B cell (primary cell): ENCODE data around the gene RPL22. TPM values are rescaled to one million over a fixed set of nuclear protein-coding genes. Genes with fewer than 3 reads are reported as not detected.

Experiments
- ATAC-seq: fragments of 200-7000 bp; cut with Tn5 transposase; one replicate; pipeline ENCODE4 v1.10.0; 2021; ENCODE audit warnings: low read depth, mild to moderate bottlenecking, moderate number of reproducible peaks, moderate library complexity
- CTCF ChIA-PET: fragments of 350-600 bp; sonication (Branson Sonifier 250); formaldehyde crosslinking; loops from one replicate; lab custom pipeline; 2021; ENCODE audit warnings: antibody characterized with exemption, inconsistent platforms; lab: Charles Lee
- POLR2A ChIA-PET: fragments of 350-600 bp; sonication (Branson Sonifier 250); formaldehyde crosslinking; loops from one replicate; lab custom pipeline; 2021; ENCODE audit warnings: antibody characterized with exemption; lab: Charles Lee
- DNase-seq: peaks from one replicate; pipeline ENCODE4 v3.0.0; 2013
- H2AFZ ChIP-seq: 2 replicates; pipeline ENCODE4 v1.6.1; 2012; ENCODE audit warnings: mild to moderate bottlenecking, low read depth, low read length; ENCODE audit not compliant: insufficient read depth, poor library complexity, severe bottlenecking
- H3K27ac ChIP-seq, 2 donors: 1 replicate in 1 of 2; 2 replicates in 1 of 2; pipeline ENCODE4 v1.5.1; 2012 to 2013; ENCODE audit warnings: low read length in 2 of 2, mild to moderate bottlenecking in 2 of 2, moderate library complexity in 1 of 2
- H3K27me3 ChIP-seq, 4 experiments: fragments of 200-600 bp in 1 of 4; sonication (generic) in 1 of 4; replicated peaks in 1 of 4; 1 replicate in 2 of 4; 2 replicates in 2 of 4; pipeline versions ENCODE4 v1.6.1 to v1.7.0; 2013 to 2016; ENCODE audit warnings: low read length in 3 of 4, mild to moderate bottlenecking in 2 of 4, mixed read lengths in 1 of 4, moderate library complexity in 1 of 4; ENCODE audit not compliant: insufficient read depth in 4 of 4, control insufficient read depth in 3 of 4; ENCODE audit errors: control extremely low read depth in 1 of 4
- H3K36me3 ChIP-seq, 2 experiments: replicated peaks in 1 of 2; 1 replicate in 1 of 2; 2 replicates in 1 of 2; pipeline versions ENCODE4 v1.6.1 to v1.7.1; 2013; ENCODE audit warnings: low read length in 1 of 2; ENCODE audit not compliant: insufficient read depth in 2 of 2, control insufficient read depth in 1 of 2; ENCODE audit errors: control extremely low read depth in 1 of 2, extremely low read depth in 1 of 2
- H3K4me1 ChIP-seq, 2 donors: fragments of 200-600 bp in 1 of 2; sonication (generic) in 1 of 2; 1 replicate in 1 of 2; 2 replicates in 1 of 2; pipeline versions ENCODE4 v1.5.1 to v1.6.1; 2013 to 2017; ENCODE audit warnings: low read length in 2 of 2; ENCODE audit not compliant: control insufficient read depth in 2 of 2, insufficient read depth in 2 of 2
- H3K4me2 ChIP-seq: replicated peaks from 2 replicates; pipeline ENCODE3; 2012; ENCODE audit warnings: mild to moderate bottlenecking, low read depth, low read length; ENCODE audit not compliant: poor library complexity, severe bottlenecking
- H3K4me3 ChIP-seq, 5 experiments: fragments of 200-600 bp in 1 of 5; sonication (generic) in 1 of 5; 1 replicate in 3 of 5; 2 replicates in 2 of 5; pipeline versions ENCODE4 v1.5.1 to v1.7.0; 2011 to 2016; ENCODE audit warnings: low read length in 4 of 5, mild to moderate bottlenecking in 4 of 5, low read depth in 2 of 5, control low read depth in 1 of 5, moderate library complexity in 1 of 5; ENCODE audit not compliant: insufficient read depth in 1 of 5; ENCODE audit errors: control extremely low read depth in 1 of 5, extremely low read depth in 1 of 5
- H3K79me2 ChIP-seq: fragments of 200-600 bp; sonication (generic); one replicate; pipeline ENCODE4 v1.6.0; 2016; ENCODE audit warnings: low read length; ENCODE audit not compliant: control insufficient read depth, insufficient read depth
- H3K9ac ChIP-seq: fragments of 200-600 bp; sonication (generic); 2 replicates; pipeline ENCODE4 v1.6.1; 2017; ENCODE audit warnings: mild to moderate bottlenecking, low read length, moderate library complexity
- H3K9me3 ChIP-seq, 3 donors: one replicate each; pipeline versions ENCODE4 v1.6.1 to v1.7.1; 2013; ENCODE audit warnings: low read length in 2 of 3; ENCODE audit not compliant: control insufficient read depth in 2 of 3, insufficient read depth in 1 of 3; ENCODE audit errors: control extremely low read depth in 1 of 3
- H4K20me1 ChIP-seq: 2 replicates; pipeline ENCODE4 v1.6.0; 2012; ENCODE audit warnings: mild to moderate bottlenecking, low read length; ENCODE audit not compliant: insufficient read depth, control insufficient read depth, poor library complexity, severe bottlenecking
- H3K27ac Mint-ChIP-seq: one replicate; pipeline ENCODE4 v1.8.0; 2021; ENCODE audit warnings: mixed read lengths
- H3K27me3 Mint-ChIP-seq: one replicate; pipeline ENCODE4 v1.8.0; 2021; ENCODE audit warnings: mixed read lengths
- H3K4me1 Mint-ChIP-seq: one replicate; pipeline ENCODE4 v1.8.0; 2021; ENCODE audit warnings: mixed read lengths
- H3K4me3 Mint-ChIP-seq: one replicate; pipeline ENCODE4 v1.8.0; 2021; ENCODE audit warnings: mixed read lengths
- H3K9me3 Mint-ChIP-seq: one replicate; pipeline ENCODE4 v1.8.0; 2022; ENCODE audit warnings: mixed read lengths; ENCODE audit not compliant: insufficient read depth
- EZH2 ChIP-seq: IDR thresholded peaks from 2 replicates; pipeline ENCODE4 v1.6.1; 2012; ENCODE audit warnings: borderline replicate concordance, low read depth, mild to moderate bottlenecking, moderate library complexity, low read length; ENCODE audit not compliant: insufficient read depth, poor library complexity, severe bottlenecking
- WGBS: methylation state at CpG from one replicate; pipeline ENCODE4 v1.1.5; 2013; ENCODE audit warnings: missing lambda C conversion rate; ENCODE audit not compliant: insufficient coverage; 5-methylcytosine and 5-hydroxymethylcytosine counted together
- intact Hi-C: fragments of 100-400 bp; cut with micrococcal nuclease; formaldehyde crosslinking; loops from one replicate; pipeline ENCODE4 v1.10.0; 2022
- polyA plus RNA-seq: library from polyadenylated mRNA; depleted of rRNA; stranded (reverse); fragments of >200 nt; gene quantifications from 2 replicates; pipeline ENCODE4 v1.2.3, GENCODE V29; 2012
- total RNA-seq, 2 donors: library from RNA; stranded (reverse); fragments of 120-200 nt in 1 of 2; gene quantifications; 1 replicate in 1 of 2; 2 replicates in 1 of 2; pipeline versions ENCODE4 v1.2.3 to v1.2.4, GENCODE V29; 2013 to 2022
- TF ChIP-seq, protein P1 (sequence below): fragments of 200-600 bp; IDR thresholded peaks from one replicate; pipeline ENCODE4 v1.8.0; 2022; ENCODE audit warnings: antibody characterized with exemption, mild to moderate bottlenecking

The RPL22 gene
- total and polyA plus RNA-seq, 2 donors (not counting 1 experiment from before 2014, with no cell fraction given), result 70.9 to 471 TPM

DNA sequence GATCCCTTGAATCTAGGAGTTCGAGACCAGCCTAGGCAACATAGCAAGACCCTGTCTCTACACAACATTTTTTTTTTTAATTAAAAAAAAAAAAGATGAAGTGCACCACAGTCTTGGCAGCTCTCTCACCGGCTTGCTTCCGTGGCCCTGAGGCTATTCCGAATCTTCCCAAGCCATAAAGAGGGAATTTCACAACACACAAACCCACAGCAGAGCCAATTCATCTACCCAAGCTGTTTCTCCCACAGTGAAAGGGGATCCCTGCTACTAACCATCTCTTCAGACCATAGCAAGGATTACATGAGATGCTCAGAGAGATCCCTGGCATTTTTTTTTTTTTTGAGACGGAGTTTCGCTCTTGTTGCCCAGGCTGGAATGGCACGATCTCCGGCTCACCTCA lies 10.9 kb downstream of the RPL22 start:
- ATAC-seq (no peak), DNase-seq (no peak)
- Histone ChIP-seq H3K9me3 (no peaks in the 10 kb centered on the region), H3K36me3 (peaks cover 9 to 64% of the 10 kb centered on the region in 2 experiments), H3K27ac (no peak overlapping the region), H2AFZ (no peak overlapping the region), H4K20me1 (peaks cover 61% of the 10 kb centered on the region), H3K9ac (no peak overlapping the region), H3K27me3 (no peaks in the 10 kb centered on the region), H3K4me1 (no peaks in the 10 kb centered on the region), H3K4me2 (no peak overlapping the region), H3K79me2 (peaks cover 24% of the 10 kb centered on the region), H3K4me3 (no peak overlapping the region)
- ChIA-PET CTCF (interaction anchor here (1.2 kb wide), 1 partner anchor 57 kb away, joined by 3 read pairs; no protein-coding TSS in a partner anchor), POLR2A (no interaction called here)
- TF ChIP-seq, protein P1, sequence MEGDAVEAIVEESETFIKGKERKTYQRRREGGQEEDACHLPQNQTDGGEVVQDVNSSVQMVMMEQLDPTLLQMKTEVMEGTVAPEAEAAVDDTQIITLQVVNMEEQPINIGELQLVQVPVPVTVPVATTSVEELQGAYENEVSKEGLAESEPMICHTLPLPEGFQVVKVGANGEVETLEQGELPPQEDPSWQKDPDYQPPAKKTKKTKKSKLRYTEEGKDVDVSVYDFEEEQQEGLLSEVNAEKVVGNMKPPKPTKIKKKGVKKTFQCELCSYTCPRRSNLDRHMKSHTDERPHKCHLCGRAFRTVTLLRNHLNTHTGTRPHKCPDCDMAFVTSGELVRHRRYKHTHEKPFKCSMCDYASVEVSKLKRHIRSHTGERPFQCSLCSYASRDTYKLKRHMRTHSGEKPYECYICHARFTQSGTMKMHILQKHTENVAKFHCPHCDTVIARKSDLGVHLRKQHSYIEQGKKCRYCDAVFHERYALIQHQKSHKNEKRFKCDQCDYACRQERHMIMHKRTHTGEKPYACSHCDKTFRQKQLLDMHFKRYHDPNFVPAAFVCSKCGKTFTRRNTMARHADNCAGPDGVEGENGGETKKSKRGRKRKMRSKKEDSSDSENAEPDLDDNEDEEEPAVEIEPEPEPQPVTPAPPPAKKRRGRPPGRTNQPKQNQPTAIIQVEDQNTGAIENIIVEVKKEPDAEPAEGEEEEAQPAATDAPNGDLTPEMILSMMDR, result no peak
- no peak for TF ChIP-seq EZH2
- Mint-ChIP-seq H3K27me3 (no peaks in the 10 kb centered on the region), H3K9me3 (no peaks in the 10 kb centered on the region), H3K4me3 (no peak overlapping the region), H3K4me1 (peaks cover 4% of the 10 kb centered on the region), H3K27ac (no peak overlapping the region)
- 95% methylated on average over 5 of the region's 8 CpGs for WGBS
- intact Hi-C loops, result no loop called here

DNA sequence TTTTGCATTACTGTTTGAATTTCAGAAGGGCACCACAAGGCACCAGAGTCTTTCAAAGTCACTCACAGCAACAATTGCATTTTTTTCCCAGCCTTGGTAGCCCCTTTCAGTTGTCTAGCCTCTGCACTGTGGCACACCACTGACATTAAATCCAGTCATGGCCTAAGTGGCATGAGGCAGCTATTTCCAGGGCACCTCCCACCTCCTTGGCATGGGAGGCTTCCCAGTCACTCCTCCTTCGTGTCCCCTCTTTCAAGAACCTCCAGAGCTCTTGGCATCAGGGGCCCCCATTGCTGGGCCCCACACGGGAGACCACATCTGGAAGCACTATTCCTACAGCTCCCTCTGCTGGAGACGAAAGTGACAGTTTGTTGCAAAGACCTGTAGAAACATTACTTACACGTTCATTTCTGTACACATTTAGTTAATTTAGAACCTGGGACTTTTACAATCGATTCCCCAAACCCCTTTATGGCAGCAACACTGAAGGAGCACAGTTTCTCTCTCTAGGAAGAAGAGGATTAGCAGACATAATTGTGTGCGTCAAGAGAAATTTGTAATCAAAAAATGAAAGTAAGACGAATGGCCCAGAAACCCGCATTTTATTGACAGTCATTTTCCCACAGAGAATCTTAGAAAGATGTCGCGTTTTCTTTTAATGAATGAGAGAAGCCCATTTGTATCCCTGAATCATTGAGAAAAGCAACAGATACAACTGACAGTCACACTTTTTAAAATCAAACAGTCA lies 13.6 kb downstream of the RPL22 start:
- H4K20me1 ChIP-seq, result peaks cover 46% of the 10 kb centered on the region
- intact Hi-C loops, result no loop called here

More for the DNA sequence above, 13.6 kb downstream of the RPL22 start:
- TF ChIP-seq, protein P1, result peak; percentile 53
- TF ChIP-seq EZH2, result no peak
- Mint-ChIP-seq H3K4me1 (peaks cover 13% of the 10 kb centered on the region), H3K9me3 (no peaks in the 10 kb centered on the region), H3K4me3 (no peak overlapping the region), H3K27ac (no peak overlapping the region), H3K27me3 (peaks cover 11% of the 10 kb centered on the region)
- ChIA-PET POLR2A (no interaction called here), CTCF (interaction anchor here (1.0 to 1.1 kb wide), 2 partner anchors 8 to 14 kb away, joined by 3 to 4 read pairs; partner anchors contain the start of gene RPL22)
- DNase-seq (peak; percentile 32), ATAC-seq (no peak)
- no peak overlapping the region for H3K4me3 ChIP-seq
- peaks cover 5 to 9% of the 10 kb centered on the region in 2 donors for H3K4me1 ChIP-seq
- peaks cover 9 to 47% of the 10 kb centered on the region in 2 experiments for H3K36me3 ChIP-seq
- H3K9me3 ChIP-seq, result no peaks in the 10 kb centered on the region
- H3K27ac ChIP-seq, result no peak overlapping the region
- H3K4me2 ChIP-seq, result no peak overlapping the region
- H2AFZ ChIP-seq, result no peak overlapping the region
- H3K79me2 ChIP-seq, result peaks cover 8% of the 10 kb centered on the region
- 67% methylated on average over 4 of the region's 10 CpGs for WGBS
- H3K27me3 ChIP-seq, result peaks cover 0 to 10% (median 4%) of the 10 kb centered on the region in 4 experiments
- no peak overlapping the region for H3K9ac ChIP-seq
